H1 (cell line): Measurements from ENCODE around the gene CCDC9B. TPM values are rescaled to one million over a fixed set of nuclear protein-coding genes. Genes with fewer than 3 reads are reported as not detected.

Experiments used
- CREB1 ChIP-seq: IDR thresholded peaks from 2 replicates; pipeline ENCODE4 v1.6.1; 2012; ENCODE audit warnings: inconsistent platforms
- RNF2 ChIP-seq: fragments of 200-900, 300-1000 bp; sonication (generic); IDR thresholded peaks from 2 replicates; pipeline ENCODE4 v1.7.1; 2016; ENCODE audit warnings: borderline replicate concordance, low read depth, mild to moderate bottlenecking, antibody characterized with exemption, low read length; ENCODE audit not compliant: poor library complexity, severe bottlenecking; ENCODE audit errors: missing control alignments
- SP4 ChIP-seq: IDR thresholded peaks from 2 replicates; pipeline ENCODE4 v1.6.1; 2012; ENCODE audit warnings: low read length, inconsistent platforms
- TAF1 ChIP-seq: IDR thresholded peaks from 2 replicates; pipeline ENCODE4 v1.6.1; 2011; ENCODE audit warnings: mild to moderate bottlenecking, low read depth, low read length
- TCF12 ChIP-seq: IDR thresholded peaks from 2 replicates; pipeline ENCODE4 v1.6.1; 2011; ENCODE audit warnings: low read depth, mild to moderate bottlenecking, low read length
- ZNF274 ChIP-seq: IDR thresholded peaks from 2 replicates; pipeline ENCODE4 v1.7.0; 2012; ENCODE audit warnings: low read length, borderline replicate concordance; ENCODE audit errors: extremely low read depth
- polyA plus RNA-seq, 7 experiments: library from polyadenylated mRNA; depleted of rRNA in 3 of 7; stranded (reverse) in 5 of 7; unstranded in 2 of 7; fragments of >200 nt in 5 of 7; fragments of 200-250 nt in 2 of 7; gene quantifications; 1 replicate in 5 of 7; 2 replicates in 1 of 7; 4 replicates in 1 of 7; pipeline versions ENCODE4 v1.2.1 to v1.2.3, GENCODE V29; 2011 to 2013; ENCODE audit warnings: missing spikeins in 2 of 7, mixed read lengths in 2 of 7
- total RNA-seq: library from RNA; stranded (reverse); fragmentation: NEBNext Ultra II Directional; extraction: Animal tissue kit (Norgen Biotek cat#: 25700); gene quantifications from 2 replicates; pipeline ENCODE4 v1.2.1, GENCODE V29; 2021

Gene CCDC9B
- total and polyA plus RNA-seq, 2 of the 8 experiments (the other 6 are each of a cell fraction or from before 2014, with no cell fraction given) = 0.45 to 0.78 TPM

DNA sequence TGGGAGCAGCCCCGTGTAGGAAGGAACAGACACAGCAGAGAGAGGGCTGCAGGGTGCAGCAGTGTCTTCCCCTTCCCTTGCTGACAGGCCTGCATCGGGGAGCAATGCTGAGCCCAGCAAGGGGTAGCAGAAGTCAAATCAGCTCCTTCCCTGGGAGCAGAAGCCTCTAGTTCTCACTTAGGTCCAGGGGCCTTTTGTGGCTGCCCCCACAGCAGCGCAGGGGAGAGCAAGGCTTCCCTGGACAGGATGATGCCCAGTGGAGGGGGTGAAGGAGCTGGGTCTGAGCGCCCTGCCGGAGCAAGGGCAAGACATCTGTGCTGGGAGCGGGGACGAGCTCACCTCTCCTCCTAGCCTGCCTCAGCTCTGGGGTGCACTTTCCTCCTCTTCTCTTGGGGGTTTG is 33.8 kb downstream of the CCDC9B start (continued):
- TF ChIP-seq TCF12 = no peak
- TF ChIP-seq SP4 = no peak
- no peak for TF ChIP-seq ZNF274
- no peak for TF ChIP-seq TAF1
- no peak for TF ChIP-seq RNF2
- TF ChIP-seq CREB1 = no peak
